Measurements from ENCODE around the gene INPP4B. TPM values are rescaled to one million over a fixed set of nuclear protein-coding genes. Genes with fewer than 3 reads are reported as not detected.

Gene INPP4B
- polyA plus RNA-seq, 1 of the 3 experiments (the other 2 are of a cell fraction), result 0.08 TPM

DNA sequence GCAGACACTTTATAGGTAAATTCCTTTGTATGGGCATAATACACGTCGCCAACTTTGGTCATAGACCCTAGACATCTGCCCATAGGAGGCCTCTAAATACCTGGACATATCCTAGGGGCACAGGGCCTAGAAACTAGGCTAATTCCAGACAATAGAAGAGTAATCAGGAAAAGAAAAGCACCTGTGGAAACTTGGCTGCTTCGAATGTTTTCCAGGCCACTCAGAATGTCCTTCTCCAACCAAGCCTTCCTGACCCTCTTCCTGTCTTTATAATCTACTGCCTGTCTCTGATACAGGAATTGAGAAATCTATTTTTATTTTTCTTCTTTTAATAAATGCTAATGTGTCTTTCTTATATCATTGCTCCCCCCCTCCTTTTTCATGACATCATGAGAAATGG is 716.6 kb downstream of the INPP4B start:
- no peaks in the 10 kb centered on the region for H3K27me3 ChIP-seq (ENCODE audit: insufficient read depth)
- H3K9me2 ChIP-seq, result no peaks in the 10 kb centered on the region
- no peaks in the 10 kb centered on the region for H3K79me2 ChIP-seq (ENCODE audit: insufficient read depth)
- H3K4me1 ChIP-seq (ENCODE audit: control insufficient read depth in 1 of 2, insufficient read depth in 2 of 2, low read depth in 1 of 2, low read length in 1 of 2), result no peaks in the 10 kb centered on the region; a peak in 1 of 4 replicates
- POLR2A ChIA-PET, result interaction anchor here (0.6 kb wide), 1 partner anchor 9 kb away, joined by 3 read pairs; no protein-coding TSS in a partner anchor
- no peaks in the 10 kb centered on the region for H3K9me3 ChIP-seq
- no peaks in the 10 kb centered on the region for H3F3A ChIP-seq (replicated peaks; ENCODE audit: insufficient read depth)
- no peak overlapping the region for H3K9ac ChIP-seq
- no peak overlapping the region for H3K27ac ChIP-seq (ENCODE audit: low read depth in 2 of 2, low read length in 1 of 2)
- CTCF ChIA-PET, result interaction anchor here (1.9 kb wide), 1 partner anchor 11 kb away, joined by 6 read pairs; no protein-coding TSS in a partner anchor
- H4K20me1 ChIP-seq (ENCODE audit: insufficient read depth), result no peaks in the 10 kb centered on the region
- H3K4me3 ChIP-seq (ENCODE audit: low read depth in 2 of 2, low read length in 1 of 2), result no peak overlapping the region
- H2AFZ ChIP-seq (ENCODE audit: low read depth), result no peak overlapping the region
- no peak overlapping the region for H3K4me2 ChIP-seq
- WGBS (ENCODE audit: low lambda C conversion rate), result 92% methylated on average over 3 of the region's 3 CpGs
- no peak for DNase-seq
- TF ChIP-seq MEF2A (IDR thresholded peaks at IDR 0.05; ENCODE audit: borderline replicate concordance, low read depth) (no peak), EP300 (IDR thresholded peaks at IDR 0.05; ENCODE audit: borderline replicate concordance in 1 of 2, low read depth in 1 of 2, low read length in 1 of 2) (no peak)
- H3K36me3 ChIP-seq (replicated peaks in 1 of 2; ENCODE audit: control insufficient read depth in 1 of 2, insufficient read depth in 2 of 2, low read length in 1 of 2), result no peaks in the 10 kb centered on the region

DNA sequence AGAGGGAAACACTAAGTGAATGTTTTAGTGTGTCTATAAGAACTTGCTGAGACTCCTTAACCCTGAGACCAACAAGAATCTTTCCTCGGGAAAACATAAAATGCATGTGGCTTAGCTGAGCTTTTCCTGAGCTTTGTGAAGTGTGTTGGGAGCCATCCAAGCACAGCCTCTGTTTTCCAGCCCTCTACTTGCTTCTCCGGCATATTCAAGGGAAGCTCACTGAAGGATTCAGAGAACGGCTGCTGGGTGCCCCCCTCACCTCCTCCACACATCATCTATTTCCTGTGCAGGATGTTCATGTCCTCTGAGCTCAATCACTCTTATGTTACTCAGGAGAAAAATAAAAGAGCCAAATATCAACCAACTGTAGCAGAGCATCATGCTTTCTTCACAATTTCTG is 717.6 kb downstream of the INPP4B start:
- Histone ChIP-seq H3K9me3 (no peaks in the 10 kb centered on the region), H3F3A (replicated peaks; ENCODE audit: insufficient read depth) (no peaks in the 10 kb centered on the region), H2AFZ (ENCODE audit: low read depth) (no peak overlapping the region), H3K9ac (no peak overlapping the region), H3K4me1 (ENCODE audit: control insufficient read depth in 1 of 2, insufficient read depth in 2 of 2, low read depth in 1 of 2, low read length in 1 of 2) (peaks cover 0 to 3% of the 10 kb centered on the region in 2 experiments; a peak in 2 of 4 replicates), H3K27ac (ENCODE audit: low read depth in 2 of 2, low read length in 1 of 2) (no peak overlapping the region), H3K79me2 (ENCODE audit: insufficient read depth) (no peaks in the 10 kb centered on the region), H3K36me3 (replicated peaks in 1 of 2; ENCODE audit: control insufficient read depth in 1 of 2, insufficient read depth in 2 of 2, low read length in 1 of 2) (no peaks in the 10 kb centered on the region), H3K4me2 (no peak overlapping the region), H4K20me1 (ENCODE audit: insufficient read depth) (no peaks in the 10 kb centered on the region), H3K4me3 (ENCODE audit: low read depth in 2 of 2, low read length in 1 of 2) (no peak overlapping the region), H3K9me2 (no peaks in the 10 kb centered on the region), H3K27me3 (ENCODE audit: insufficient read depth) (no peaks in the 10 kb centered on the region)
- 77% methylated on average over 3 of the region's 3 CpGs for WGBS (ENCODE audit: low lambda C conversion rate)
- TF ChIP-seq TAF1 (IDR thresholded peaks at IDR 0.05; ENCODE audit: borderline replicate concordance, low read depth, low read length) (no peak), EP300 (IDR thresholded peaks at IDR 0.05; ENCODE audit: borderline replicate concordance in 1 of 2, low read depth in 1 of 2, low read length in 1 of 2) (no peak), GABPA (IDR thresholded peaks at IDR 0.05; ENCODE audit: low read depth) (no peak), FOXJ3 (CRISPR knock-in tag; IDR thresholded peaks at IDR 0.05) (no peak), YY1 (IDR thresholded peaks at IDR 0.05; ENCODE audit: low read depth) (no peak)
- TF ChIP-seq, protein P1, sequence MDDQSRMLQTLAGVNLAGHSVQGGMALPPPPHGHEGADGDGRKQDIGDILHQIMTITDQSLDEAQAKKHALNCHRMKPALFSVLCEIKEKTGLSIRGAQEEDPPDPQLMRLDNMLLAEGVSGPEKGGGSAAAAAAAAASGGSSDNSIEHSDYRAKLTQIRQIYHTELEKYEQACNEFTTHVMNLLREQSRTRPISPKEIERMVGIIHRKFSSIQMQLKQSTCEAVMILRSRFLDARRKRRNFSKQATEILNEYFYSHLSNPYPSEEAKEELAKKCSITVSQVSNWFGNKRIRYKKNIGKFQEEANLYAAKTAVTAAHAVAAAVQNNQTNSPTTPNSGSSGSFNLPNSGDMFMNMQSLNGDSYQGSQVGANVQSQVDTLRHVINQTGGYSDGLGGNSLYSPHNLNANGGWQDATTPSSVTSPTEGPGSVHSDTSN (IDR thresholded peaks at IDR 0.05), result no peak
- TF ChIP-seq, protein P2, sequence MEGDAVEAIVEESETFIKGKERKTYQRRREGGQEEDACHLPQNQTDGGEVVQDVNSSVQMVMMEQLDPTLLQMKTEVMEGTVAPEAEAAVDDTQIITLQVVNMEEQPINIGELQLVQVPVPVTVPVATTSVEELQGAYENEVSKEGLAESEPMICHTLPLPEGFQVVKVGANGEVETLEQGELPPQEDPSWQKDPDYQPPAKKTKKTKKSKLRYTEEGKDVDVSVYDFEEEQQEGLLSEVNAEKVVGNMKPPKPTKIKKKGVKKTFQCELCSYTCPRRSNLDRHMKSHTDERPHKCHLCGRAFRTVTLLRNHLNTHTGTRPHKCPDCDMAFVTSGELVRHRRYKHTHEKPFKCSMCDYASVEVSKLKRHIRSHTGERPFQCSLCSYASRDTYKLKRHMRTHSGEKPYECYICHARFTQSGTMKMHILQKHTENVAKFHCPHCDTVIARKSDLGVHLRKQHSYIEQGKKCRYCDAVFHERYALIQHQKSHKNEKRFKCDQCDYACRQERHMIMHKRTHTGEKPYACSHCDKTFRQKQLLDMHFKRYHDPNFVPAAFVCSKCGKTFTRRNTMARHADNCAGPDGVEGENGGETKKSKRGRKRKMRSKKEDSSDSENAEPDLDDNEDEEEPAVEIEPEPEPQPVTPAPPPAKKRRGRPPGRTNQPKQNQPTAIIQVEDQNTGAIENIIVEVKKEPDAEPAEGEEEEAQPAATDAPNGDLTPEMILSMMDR (IDR thresholded peaks at IDR 0.05), result no peak
- DNase-seq, result no peak
- ChIA-PET POLR2A (no interaction called here), CTCF (interaction anchor here (0.8 to 1.9 kb wide), 3 partner anchors 12 to 722 kb away, joined by 3 to 6 read pairs (median 3); no protein-coding TSS in a partner anchor)
